Stimulated activated CD8-positive, alpha-beta memory T cell treated with anti-CD3 and anti-CD28 coated beads, Interleukin-12 subunit alpha, Interleukin-12 subunit beta, amount 100 ng/mL, for 24 hours (primary cell): Measurements from ENCODE around the gene PGPEP1.
"Not testable (repeated sequence)": the region's sequence is repeated elsewhere in the genome, so short reads cannot be mapped to it uniquely, and the experiment has no call there.

Experiments used
- DNase-seq: peaks from one replicate; pipeline ENCODE4 v3.0.0-alpha.2; 2020; ENCODE audit errors: extremely low read depth

The PGPEP1 gene

DNA sequence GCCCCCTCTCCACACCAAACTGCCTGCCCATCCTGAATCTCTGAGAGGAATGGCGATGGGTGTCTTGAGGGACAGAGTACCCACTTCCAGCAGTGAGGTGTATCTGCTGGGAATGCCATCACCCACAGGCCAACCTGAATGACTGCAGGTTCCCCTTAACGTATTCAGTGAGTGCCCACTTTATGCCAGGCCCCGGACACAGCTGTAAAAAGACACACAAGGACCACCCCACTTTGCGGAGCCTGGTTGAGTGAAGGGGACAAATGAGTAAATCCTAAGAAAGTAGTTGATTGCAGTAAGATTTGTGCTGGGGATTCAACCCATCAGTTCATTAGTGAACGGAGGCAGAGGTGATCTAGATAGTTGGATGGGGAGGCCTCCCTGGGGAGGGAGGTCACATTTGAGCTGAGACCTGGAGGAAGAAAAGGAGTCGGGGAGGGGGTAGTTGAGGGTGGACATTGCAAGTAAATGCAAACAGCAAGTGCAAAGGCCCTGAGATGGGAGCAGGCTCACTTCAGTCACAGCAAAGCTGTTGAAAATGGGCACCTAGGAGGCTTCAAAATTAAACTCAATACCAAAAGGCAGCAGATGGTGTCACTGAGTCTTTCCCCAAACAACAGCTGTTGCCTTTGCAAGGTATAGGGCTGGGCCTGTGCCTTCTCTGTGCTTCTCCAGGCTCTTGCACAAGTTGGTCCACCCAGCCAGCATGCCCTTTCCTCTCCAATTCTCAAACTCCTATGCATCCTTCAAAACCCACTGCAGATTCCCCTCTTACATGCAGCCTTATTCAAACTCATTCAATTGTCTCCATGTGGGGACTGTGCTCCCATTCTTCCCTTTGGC is 49.9 kb downstream of the PGPEP1 start:
- DNase-seq: no peak

DNA sequence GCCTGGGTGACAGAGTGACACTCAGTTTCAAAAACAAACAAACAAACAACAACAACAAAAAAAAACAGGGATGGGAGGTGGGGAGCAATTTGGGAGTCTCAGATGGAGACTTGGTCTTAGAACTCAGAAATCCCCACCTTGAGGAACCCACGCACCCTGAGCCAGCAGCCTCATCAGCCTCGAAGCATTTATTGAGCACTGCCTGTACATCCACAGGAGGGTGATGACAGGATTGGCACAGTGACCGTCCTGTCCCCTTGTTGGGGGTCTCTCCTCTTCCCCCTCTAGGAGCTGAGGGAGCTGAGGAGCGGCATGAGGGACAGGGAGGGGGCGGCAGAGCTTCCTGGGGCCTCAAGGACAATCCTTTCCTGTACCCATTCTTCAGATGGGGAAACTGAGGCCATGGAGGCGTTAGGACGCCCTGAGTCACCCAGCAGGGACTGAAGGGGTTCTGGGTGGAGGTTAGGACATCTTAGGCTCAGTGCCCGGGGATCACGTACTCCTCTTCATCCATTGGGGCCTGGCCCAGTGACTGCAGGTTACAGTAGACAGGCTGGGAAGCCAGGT is 51.2 kb downstream of the PGPEP1 start:
- DNase-seq: no peak

DNA sequence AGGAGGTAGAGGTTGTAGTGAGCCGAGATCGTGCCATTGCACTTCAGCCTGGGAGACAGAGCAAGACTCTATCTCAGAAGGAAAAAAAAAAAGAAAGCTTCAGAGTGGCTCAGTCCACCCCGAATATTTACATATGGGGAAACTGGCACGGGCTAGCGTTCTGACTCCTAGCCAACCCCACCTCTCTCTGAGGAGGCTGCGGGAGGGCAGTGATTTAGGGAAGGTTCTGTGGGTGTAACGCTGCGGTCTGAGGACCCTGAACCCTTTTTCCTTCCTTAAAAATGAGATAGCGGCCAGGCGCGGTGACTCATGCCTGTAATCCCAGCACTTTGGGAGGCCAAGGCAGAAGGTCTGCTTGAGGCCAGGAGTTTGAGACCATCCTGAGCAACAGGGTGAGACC is 52.0 kb downstream of the PGPEP1 start:
- no peak for DNase-seq

DNA sequence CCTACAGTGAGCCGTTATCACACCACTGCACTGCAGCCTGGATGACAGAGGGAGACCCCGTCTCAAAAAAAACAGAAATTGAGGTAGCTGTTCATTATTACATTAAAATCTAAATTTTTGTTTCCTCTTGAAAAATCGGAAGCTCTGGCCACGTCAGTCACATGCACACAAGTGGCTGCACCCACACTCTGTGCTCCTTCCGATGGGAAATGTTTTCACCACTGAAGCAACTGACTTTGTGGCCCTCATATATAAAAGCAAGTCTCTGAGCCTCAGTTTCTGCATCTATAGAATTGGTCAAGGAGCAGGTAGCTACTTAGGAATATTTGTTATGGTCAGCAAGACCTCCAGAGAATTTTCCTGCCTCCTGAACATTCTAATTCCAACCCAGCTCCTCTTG is 52.5 kb downstream of the PGPEP1 start:
- no peak for DNase-seq

DNA sequence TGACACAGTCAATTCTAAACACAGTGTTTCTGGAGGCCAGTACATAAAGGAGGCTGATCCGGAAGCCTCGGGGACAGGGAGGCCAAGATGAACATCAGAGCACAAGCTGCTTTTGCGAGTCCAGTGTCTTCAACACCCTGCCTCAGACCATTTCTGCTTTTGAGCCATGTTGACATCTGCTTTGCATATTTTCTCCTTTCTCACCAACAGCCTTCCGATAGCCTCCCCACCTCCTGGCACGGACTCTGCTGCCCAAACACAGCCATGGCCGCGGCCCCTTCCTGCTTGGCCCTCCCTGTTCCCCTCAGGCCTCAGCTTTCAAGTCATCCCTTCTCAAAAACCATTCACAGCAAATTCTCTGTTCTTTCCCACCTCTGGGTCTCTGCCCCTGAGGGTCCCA is 53.4 kb downstream of the PGPEP1 start:
- no peak for DNase-seq

- DNase-seq: no peak
Observed at GRCh38 chr19:18396471-18397241, 56.3 kb downstream of the PGPEP1 start.

GRCh38 chr19:18397242-18398202 is 57.1 kb downstream of the PGPEP1 start, which contains the start of gene LRRC25:
Gene LRRC25, minus strand, starts transcription at chr19:18397622. Its CDS starts 659 bp downstream, at chr19:18396963.
- DNase-seq: no peak

- DNase-seq: no peak
Observed at GRCh38 chr19:18399008-18399407, 58.6 kb downstream of the PGPEP1 start.

DNA sequence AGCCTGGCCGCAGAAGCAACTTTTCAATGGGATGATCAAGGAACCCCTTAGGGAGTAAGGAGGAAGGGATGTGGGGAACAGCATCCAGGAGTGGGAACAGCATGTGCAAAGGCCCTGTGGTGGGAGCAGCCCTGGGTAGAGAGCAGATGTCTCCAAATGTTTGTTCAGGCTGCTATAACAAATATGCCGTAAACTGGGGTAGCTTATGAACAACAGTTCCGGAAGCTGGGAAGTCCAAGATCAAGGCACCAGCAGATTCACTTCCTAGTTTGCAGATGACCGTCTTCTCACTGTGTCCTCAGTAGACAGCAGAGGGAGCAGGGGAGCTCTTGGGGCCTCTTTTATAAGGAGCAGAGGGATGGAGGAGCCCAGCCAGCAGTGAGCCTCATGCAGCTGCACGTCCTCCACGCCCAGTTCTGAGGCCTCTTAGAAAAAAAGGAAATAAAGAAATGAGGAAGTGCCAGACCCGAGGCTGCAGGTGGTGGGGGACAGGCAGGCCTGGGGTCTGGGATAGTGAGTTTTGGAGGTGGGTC is 61.2 kb downstream of the PGPEP1 start:
- DNase-seq: no peak

DNA sequence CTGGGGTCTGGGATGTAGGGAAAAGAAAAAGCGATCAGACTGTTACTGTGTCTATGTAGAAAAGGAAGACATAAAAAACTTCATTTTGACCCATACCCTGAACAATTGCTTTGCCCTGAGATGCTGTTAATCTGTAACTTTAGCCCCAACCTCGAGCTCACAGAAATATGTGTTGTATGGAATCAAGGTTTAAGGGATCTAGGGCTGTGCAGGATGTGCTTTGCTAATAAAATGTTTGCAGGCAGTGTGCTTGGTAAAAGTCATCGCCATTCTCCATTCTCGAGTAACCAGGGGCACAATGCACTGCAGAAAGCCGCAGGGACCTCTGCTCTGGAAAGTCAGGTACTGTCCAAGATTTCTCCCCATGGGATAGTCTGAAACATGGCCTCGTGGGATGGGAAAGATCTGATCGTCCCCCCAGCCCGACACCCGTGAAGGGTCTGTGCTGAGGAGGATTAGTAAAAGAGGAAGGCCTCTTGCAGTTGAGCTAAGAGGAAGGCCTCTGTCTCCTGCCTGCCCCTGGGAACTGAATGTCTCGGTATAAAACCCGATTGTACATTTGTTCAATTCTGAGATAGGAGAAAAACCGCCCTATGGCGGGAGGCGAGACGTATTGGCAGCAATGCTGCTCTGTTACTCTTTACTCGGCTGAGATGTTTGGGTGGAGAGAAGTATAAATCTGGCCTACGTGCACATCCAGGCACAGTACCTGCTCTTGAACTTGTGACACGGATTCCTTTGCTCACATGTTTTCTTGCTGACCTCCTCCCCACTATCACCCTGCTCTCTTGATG is 62.3 kb downstream of the PGPEP1 start:
- DNase-seq: not testable (repeated sequence)

GRCh38 chr19:18405754-18406153 is 65.4 kb downstream of the PGPEP1 start:
- not testable (repeated sequence) for DNase-seq

DNA sequence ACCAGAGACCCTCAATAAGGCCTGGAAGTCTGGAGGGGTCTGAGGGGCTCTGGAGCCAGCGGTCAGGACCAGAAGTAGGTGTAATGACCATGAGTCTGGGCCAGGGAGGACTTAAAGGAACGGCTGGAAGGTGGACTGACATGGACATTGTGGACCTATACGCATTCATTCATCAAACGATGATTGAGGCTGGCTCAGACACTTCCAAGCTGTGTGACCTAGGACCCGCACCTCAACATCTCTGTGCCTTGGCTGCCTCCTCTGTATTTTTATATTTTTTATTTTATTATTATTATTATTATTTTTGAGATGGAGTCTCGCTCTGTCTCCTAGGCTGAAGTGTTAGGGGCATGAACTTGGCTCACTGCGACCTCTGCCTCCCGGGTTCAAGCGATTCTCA is 66.4 kb downstream of the PGPEP1 start:
- no peak for DNase-seq

- DNase-seq: no peak
Observed at GRCh38 chr19:18408053-18408476, 67.7 kb downstream of the PGPEP1 start.

DNA sequence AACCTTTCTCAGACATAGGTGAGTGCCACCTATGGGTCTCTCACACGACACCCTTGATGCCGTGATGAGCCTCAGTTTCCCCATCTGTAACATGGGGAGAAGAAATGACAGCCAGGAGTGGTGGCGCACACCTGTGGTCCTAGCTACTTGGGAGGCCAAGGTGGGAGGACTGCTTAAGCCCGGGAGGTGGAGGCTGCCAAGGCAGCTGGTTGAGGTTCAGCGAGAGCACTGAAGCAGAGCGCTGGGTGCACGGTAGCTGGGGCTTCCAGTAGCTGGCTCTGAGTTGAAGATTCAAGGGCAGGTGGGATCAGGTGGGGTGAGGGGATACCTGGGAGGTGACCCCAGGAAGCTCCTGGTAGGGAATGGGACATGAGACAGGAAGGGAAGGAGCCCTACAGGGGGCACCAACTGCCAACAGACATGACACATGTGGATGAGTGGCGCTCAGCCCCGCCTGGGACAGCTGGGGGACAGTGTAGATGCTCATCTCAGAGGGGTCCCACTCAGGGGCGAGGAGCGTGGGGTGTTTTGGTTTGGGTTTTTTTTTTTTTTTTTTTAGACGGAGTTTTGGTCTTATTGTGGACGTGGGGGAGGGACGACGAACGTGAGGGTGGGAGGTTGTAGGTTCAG is 72.3 kb downstream of the PGPEP1 start:
- no peak for DNase-seq

DNA sequence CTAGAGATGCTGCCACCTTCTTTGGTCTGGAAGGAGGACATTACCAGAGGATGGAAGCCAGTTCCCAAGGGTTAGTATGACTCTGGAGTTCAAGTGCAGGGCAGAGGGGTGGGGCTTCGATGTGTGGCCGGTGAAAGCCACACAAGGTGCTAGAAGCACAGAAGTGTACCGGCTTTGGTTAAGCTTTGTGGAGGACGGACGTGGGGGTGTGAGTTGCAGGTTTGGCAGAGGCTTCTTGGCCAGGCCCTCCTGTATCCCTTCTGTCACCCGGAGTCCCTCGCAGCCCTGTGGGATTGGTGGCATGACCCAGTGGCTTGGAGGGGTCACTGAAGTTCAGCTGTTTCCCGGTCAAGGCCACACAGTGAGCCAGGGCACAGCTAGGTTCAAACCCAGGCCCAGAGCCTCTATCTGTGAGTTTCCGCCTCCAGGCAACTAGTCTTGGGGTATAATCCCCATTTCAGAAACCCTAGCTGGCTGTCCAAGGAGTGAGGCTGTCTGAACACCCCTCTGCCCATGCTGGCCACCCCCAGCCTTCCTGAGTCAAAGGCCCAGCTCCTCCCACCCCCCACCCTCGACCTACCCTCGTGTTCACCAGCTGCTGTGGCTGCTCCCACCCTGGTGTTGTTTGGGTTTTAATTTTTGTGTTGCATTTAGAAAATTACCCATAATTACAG is 74.2 kb downstream of the PGPEP1 start:
- no peak for DNase-seq

DNA sequence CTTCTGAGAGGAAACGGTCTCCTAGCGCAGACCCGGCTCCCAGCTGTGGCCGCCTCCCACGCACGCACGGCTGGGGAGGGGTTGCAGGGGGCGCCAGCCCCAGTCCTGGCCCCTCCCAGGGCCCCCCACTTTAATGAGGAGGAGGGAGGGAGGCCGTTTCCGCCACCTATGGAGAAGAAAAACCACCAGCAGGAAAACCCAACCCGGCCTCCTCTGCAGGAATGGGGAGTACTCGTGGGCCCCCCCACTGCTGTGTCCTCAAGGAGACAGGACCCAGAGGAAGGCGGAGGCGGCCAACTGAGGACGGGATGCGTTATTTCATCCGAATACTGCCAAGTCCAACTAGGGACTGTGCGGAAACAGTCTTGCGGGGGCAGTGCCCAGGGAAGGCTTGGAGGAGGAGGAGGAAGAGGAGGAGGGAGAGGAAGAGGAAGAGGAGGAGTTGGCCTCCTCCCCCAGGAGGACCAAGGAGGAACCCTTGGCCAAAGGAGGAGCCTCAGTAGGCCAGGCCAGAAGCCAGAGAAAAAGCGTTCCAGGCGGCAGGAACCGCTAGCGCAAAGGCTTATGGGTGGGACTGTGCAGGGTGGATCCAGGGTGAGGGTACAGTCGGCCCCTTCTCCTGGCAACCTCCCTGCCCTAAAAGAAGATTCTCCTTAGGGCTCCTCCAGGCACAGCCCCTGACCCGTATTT is 74.9 kb downstream of the PGPEP1 start:
- no peak for DNase-seq

DNA sequence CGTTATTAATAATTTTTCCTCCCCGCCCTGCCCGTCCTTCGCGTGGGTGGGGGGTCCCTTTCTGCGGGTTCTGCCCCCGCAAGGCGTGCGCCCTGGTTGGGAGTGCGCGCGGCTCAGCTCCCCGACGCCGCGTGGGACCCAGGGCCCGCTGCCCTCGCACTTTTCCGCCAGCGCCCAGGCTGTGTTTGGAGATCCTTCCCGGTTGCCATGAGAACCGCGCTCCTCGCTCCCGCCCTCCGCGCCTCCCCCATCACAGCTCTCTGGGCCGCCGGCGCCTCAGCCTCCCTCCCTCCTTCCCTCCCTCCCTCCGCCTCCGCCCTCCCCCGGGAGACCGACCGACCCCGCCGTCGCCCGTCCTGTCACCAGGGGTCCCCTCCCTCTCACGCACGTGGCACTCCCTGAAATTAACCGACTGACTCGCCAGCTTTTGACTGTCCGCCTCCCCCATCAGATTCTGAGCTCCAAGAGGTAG is 76.4 kb downstream of the PGPEP1 start:
- no peak for DNase-seq

DNA sequence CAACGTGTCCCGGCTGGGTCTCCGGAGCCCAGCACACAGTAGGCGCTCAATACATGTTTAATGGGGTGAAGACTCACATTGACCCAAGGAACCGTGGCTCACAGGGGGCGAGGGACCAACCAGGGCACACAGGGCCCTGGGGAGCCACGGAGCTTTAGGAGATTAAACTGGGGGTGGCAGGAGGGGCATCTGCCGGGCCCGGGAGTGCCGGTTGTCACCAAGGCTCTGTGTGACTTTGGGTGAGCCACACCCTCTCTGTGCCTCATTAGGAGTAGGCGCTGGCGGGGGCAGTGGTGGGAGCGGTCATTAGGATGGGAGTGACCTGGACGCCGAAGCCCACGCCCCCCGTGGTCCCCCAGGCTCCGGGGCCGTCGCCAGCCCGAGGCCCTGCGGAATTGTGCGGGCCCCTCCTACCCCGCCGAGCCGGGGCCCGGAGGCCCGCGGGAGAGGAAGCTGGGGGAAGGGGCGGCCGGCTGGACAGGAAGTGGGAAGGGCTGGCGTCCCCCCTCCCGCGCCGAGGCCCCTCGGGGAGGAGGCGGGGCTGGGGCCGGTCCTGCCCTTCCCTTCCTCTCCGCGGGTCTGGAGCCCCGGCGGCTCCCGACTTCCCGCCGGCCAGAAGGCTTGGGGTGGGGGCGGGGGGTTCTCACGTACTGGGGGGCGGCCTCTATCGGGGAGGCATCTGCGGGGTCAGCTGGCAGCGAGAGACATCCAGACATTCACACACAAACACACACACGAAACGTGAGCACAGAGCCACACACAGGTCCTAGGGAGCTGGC is 77.0 kb downstream of the PGPEP1 start:
- no peak for DNase-seq
